Right atrium auricular region (tissue), 2 donors: ENCODE results near the gene LYSMD3. TPM values are rescaled to one million over a fixed set of nuclear protein-coding genes. Genes with fewer than 3 reads are reported as not detected.

ENCODE experiments used
- DNase-seq: peaks from one replicate; pipeline ENCODE4 v3.0.0-alpha.2; 2019; ENCODE audit warnings: low spot score
- H3K27ac ChIP-seq, 2 donors: fragments of 200-600 bp; sonication (generic); 1 replicate in 1 of 2; 2 replicates in 1 of 2; pipeline ENCODE4 v1.5.1; 2016 to 2019
- H3K27me3 ChIP-seq, 2 donors: fragments of 200-600 bp; sonication (generic); one replicate each; pipeline versions ENCODE4 v1.5.1 to v1.6.0; 2017 to 2019
- H3K36me3 ChIP-seq: fragments of 200-600 bp; sonication (generic); one replicate; pipeline ENCODE4 v1.5.1; 2016
- H3K4me1 ChIP-seq, 2 donors: fragments of 200-600 bp; sonication (generic); one replicate each; pipeline versions ENCODE4 v1.5.1 to v1.6.0; 2017 to 2019
- H3K4me3 ChIP-seq, 2 donors: fragments of 200-600 bp; sonication (generic); 1 replicate in 1 of 2; 2 replicates in 1 of 2; pipeline ENCODE4 v1.5.1; 2017 to 2019; ENCODE audit warnings: mild to moderate bottlenecking in 1 of 2, moderate library complexity in 1 of 2
- H3K9me3 ChIP-seq, 2 donors: fragments of 200-600 bp; sonication (generic); one replicate each; pipeline ENCODE4 v1.5.1; 2019
- total RNA-seq, 2 donors: library from RNA; depleted of rRNA; stranded (reverse); fragments of >200 nt; gene quantifications; one replicate each; pipeline ENCODE4 v1.1.0, GENCODE V29; 2016
- TF ChIP-seq, protein P1 (sequence below), 2 donors: fragments of 200-600 bp; sonication (generic); IDR thresholded peaks; one replicate each; pipeline ENCODE4 v1.5.1; 2019; ENCODE audit warnings: antibody characterized with exemption in 2 of 2

LYSMD3 gene
- total RNA-seq, 2 donors from 2014 or later = 18.2 to 18.5 TPM

GRCh38 chr5:90518661-90519060, 10.7 kb downstream of the LYSMD3 start:
- Histone ChIP-seq H3K4me1 (no peaks in the 10 kb centered on the region), H3K9me3 (no peaks in the 10 kb centered on the region), H3K27me3 (no peaks in the 10 kb centered on the region), H3K36me3 (peaks cover 27% of the 10 kb centered on the region), H3K4me3 (no peak overlapping the region), H3K27ac (no peak overlapping the region)
- no peak for DNase-seq
- TF ChIP-seq, protein P1, sequence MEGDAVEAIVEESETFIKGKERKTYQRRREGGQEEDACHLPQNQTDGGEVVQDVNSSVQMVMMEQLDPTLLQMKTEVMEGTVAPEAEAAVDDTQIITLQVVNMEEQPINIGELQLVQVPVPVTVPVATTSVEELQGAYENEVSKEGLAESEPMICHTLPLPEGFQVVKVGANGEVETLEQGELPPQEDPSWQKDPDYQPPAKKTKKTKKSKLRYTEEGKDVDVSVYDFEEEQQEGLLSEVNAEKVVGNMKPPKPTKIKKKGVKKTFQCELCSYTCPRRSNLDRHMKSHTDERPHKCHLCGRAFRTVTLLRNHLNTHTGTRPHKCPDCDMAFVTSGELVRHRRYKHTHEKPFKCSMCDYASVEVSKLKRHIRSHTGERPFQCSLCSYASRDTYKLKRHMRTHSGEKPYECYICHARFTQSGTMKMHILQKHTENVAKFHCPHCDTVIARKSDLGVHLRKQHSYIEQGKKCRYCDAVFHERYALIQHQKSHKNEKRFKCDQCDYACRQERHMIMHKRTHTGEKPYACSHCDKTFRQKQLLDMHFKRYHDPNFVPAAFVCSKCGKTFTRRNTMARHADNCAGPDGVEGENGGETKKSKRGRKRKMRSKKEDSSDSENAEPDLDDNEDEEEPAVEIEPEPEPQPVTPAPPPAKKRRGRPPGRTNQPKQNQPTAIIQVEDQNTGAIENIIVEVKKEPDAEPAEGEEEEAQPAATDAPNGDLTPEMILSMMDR (IDR thresholded peaks at IDR 0.05) = no peak

DNA sequence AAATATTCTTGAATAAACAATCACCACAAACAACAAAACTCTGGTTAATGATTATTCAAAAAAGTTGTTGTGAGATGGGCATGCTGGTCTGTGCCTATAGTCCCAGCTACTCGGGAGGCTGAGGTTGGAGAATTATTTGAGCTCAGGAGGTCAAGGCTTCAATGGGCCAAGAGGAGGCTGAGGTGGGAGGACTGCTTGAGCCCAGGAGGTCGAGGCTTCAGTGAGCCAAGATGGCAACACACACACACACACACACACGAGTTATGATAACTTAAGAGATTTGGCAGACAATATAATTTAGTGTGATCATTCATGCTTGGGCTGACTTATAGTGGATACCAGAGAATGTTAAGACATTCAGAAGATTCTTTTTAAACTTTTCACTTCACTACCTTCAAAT, 14.9 kb downstream of the LYSMD3 start:
- Histone ChIP-seq H3K9me3 (no peaks in the 10 kb centered on the region), H3K27ac (no peak overlapping the region), H3K27me3 (no peaks in the 10 kb centered on the region), H3K36me3 (no peaks in the 10 kb centered on the region), H3K4me1 (no peaks in the 10 kb centered on the region), H3K4me3 (no peak overlapping the region)
- DNase-seq = no peak
- TF ChIP-seq, protein P1 (IDR thresholded peaks at IDR 0.05) = no peak

DNA sequence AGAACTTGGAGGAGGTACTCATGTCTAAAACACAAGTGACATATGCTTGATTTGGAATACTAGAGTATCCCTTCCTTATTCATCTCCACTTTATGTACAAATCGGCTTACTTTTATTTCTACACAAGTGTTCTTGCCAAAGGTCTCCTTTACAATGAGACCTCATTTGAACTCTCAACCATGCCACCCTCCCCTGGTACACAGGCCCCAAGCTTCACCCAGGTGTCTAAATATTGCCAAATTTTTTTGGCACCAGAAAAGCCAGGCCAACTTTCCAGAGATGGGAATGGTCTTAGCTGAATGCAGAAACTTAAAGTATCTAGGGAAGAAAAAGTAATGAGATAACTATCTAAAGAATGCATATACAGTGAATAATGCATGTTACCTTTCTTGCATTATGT, 18.9 kb downstream of the LYSMD3 start:
- H3K27ac ChIP-seq = no peak overlapping the region
- H3K4me1 ChIP-seq = no peaks in the 10 kb centered on the region
- no peak overlapping the region for H3K4me3 ChIP-seq
- H3K9me3 ChIP-seq = no peaks in the 10 kb centered on the region
- DNase-seq = no peak
- no peaks in the 10 kb centered on the region for H3K27me3 ChIP-seq
- TF ChIP-seq, protein P1 (IDR thresholded peaks at IDR 0.05) = no peak
- no peaks in the 10 kb centered on the region for H3K36me3 ChIP-seq

DNA sequence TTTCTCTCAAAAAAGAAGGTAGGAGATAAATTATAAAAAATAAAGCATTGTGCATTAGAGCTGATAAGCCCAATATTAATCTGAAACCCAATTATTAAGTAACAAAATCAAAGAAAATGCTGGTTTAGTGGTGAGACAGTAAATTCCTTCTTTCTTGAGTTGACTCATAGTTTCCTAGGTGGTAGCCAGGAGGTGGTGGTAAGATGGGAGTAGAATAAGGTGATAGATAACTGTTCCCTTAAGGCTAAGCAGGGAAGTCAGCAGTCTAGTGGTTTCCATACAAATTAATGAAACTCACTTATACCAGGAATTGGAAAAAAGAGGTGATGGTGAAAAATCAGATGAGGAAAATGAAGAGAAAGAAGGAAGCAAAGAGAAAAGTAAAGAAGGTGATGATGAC, 23.2 kb downstream of the LYSMD3 start:
- TF ChIP-seq, protein P1 (IDR thresholded peaks at IDR 0.05) = no peak
- no peak overlapping the region for H3K4me3 ChIP-seq
- no peaks in the 10 kb centered on the region for H3K27me3 ChIP-seq
- H3K9me3 ChIP-seq = no peaks in the 10 kb centered on the region
- H3K4me1 ChIP-seq = no peaks in the 10 kb centered on the region
- H3K36me3 ChIP-seq = no peaks in the 10 kb centered on the region
- DNase-seq = no peak
- no peak overlapping the region for H3K27ac ChIP-seq

DNA sequence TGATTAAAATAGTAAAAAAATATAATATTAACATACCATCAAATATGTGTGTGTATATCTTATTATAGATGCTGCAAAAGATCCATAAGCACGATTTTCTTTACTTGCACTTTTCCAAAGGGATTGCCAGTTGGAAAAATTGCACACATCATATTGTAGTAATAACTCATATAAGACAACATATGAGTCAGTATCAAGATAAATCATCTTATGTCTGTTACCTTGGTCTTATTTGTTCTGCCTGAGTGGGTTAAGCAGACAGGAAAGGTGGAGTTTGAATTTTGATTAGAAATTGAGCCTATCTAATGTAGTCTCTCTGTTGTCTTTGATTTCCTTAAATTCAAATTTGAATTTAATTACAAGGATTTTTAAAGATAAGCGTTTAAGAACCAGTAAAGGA, 24.6 kb downstream of the LYSMD3 start:
- no peak overlapping the region for H3K27ac ChIP-seq
- DNase-seq = no peak
- H3K9me3 ChIP-seq = no peaks in the 10 kb centered on the region
- H3K36me3 ChIP-seq = no peaks in the 10 kb centered on the region
- TF ChIP-seq, protein P1 (IDR thresholded peaks at IDR 0.05) = no peak
- no peaks in the 10 kb centered on the region for H3K4me1 ChIP-seq
- no peak overlapping the region for H3K4me3 ChIP-seq
- H3K27me3 ChIP-seq = no peaks in the 10 kb centered on the region

DNA sequence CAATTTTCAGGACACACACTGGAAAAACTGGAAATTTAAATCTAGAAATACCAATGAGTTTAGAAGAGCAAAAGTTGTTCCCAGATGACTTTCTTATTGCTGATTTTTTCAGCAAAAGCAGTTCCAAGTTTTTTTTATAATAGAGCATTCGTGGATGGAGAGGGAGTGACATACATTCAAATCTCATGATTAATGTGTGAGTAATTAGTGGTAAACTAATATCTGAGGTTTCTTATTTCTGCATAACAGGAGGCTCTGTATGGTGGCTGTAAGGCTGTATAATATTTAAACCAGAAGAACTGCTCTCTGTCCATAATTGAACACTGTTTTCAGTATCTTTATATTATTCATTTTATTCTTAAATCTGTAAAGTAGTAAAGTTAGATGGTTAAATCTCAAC, 25.8 kb downstream of the LYSMD3 start:
- no peaks in the 10 kb centered on the region for H3K36me3 ChIP-seq
- H3K27ac ChIP-seq = no peak overlapping the region
- no peak overlapping the region for H3K4me3 ChIP-seq
- no peaks in the 10 kb centered on the region for H3K9me3 ChIP-seq
- H3K27me3 ChIP-seq = no peaks in the 10 kb centered on the region
- DNase-seq = no peak
- no peaks in the 10 kb centered on the region for H3K4me1 ChIP-seq
- TF ChIP-seq, protein P1 (IDR thresholded peaks at IDR 0.05) = no peak
